Measurements from ENCODE around the gene MPRIP.

MPRIP gene

DNA sequence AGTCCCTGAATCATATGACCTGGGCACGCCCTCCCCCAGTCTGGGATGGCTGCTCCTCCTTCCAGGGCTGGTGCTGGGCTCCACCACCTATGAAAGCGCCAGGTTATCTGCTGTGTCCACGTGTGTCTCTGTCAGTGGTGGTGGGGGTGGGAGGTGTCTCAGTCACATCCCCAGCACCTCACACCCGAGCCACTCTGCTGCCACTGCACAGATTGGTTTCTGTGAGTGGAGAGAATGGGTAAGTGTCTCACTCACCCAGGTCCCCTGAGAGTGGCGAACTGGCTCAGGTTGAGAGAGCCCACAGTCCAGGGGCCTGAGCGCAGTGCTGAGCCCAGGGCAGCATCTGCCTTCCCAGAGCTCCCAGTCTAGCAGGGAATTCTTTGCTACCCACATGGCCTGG lies 84.9 kb downstream of the MPRIP start:
- no peak for DNase-seq (ENCODE audit: low spot score)

DNA sequence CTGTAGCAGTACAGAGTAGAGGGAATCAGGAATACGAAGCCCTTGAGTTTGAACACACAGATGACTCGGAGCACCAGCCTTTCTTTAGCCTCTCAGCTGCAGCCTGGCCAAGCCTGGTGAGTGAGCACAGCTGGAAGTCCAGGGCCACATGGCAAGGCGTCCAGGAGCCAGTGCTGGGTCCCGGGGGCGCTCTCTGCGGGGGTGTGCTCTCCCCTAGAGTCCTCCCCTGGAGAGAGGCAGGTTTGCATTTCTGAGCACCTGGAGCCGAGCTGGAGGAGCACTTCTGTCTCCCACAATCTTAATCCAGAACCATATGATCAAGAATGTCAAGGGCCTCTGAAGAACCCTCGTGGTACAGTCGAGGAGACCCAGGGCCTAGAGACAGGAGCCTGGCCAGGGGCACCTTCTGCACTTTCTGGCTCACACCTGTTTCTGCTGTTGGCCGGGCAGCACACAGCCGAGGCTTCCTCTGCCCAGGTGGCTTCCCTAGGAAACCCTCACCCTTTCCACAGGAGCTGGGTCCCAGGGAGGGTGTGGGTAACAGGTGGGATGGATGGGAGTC lies 85.6 kb downstream of the MPRIP start:
- no peak for DNase-seq (ENCODE audit: low spot score)

DNA sequence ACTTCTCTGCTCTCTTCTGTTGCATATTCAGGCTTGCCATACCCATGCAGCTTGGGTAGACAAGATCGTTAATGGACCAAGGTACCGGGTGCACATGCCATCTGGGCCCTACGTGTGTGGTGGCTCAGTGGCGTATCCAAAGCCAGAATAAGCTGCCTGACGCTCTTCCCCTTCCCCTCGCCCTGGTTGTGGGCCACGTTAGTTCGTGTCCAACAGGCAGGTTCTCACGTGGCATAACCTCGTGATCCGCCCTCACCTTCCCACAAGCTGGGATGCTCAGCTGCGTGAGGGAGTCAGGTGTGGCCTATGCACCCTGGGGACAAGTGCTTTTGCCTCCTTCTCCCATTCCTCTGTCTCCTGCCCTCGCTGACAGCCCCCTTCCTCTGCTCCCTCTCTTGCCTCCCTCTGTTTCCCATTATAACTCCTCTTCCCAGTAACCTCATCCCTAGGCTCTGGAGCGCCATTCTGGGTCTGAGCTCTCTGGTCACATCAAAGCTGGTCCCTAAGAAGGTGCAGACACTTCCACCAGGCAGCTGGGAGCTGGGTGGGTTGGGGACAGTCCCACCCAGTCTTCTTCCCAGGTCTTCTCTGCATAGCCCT lies 86.3 kb downstream of the MPRIP start:
- DNase-seq (ENCODE audit: low spot score), result no peak

DNA sequence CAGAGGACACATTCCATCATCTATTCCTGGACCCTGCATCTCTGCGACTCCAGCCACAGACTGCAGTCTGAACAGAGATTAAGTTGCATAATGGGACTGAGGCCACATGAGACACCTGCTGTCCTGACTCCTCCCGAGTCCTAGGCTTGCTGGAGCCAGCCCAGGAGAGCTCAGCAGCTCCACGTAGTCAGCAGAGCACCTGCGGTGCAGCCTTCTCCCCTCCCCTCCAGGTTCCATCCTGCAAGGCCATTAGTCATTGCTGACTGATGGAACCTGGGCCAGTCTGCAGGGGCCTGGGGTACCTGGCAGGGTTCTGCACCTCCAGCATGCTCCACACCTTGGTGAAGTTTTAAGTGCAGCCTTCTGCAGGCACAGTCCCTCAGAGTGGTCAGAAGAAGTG lies 87.2 kb downstream of the MPRIP start:
- DNase-seq (ENCODE audit: low spot score), result no peak

DNA sequence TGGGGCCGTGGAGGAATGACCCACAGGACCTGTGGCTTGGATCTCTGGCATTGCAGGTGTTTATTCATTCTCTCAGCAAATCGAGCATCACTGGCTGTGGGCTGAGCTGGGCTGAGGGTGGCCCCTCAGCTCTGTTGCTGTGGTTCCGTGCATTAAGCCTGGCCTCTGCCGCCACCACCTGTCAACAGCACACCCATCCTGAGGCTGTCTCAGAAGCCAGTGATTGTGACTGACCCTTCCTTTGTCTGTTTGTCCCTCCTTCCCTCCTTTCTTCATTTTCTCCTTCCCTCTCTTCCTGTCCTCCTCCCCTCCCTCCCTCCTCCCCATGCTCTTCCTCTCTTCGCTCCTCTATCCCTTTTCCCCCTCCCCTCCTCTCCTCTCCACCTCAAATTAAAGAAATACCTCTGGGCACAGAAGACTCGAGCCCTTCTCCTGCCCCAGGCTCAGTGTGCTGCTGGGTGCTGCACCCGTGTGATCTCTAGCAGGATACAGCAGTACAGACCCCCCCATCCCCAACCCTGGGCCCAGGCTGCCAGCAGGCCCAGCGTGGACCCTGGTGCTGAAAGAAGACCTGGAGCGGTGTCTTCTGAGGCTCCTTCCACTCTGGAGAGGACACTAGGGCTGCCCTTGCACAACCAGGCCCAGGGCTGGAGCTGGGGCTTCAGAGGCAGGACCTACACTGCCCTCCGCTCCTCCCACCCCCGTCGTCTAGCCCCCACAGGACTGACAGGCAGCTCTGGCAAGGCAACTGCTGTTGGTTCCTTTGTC lies 88.0 kb downstream of the MPRIP start:
- no peak for DNase-seq (ENCODE audit: low spot score)

DNA sequence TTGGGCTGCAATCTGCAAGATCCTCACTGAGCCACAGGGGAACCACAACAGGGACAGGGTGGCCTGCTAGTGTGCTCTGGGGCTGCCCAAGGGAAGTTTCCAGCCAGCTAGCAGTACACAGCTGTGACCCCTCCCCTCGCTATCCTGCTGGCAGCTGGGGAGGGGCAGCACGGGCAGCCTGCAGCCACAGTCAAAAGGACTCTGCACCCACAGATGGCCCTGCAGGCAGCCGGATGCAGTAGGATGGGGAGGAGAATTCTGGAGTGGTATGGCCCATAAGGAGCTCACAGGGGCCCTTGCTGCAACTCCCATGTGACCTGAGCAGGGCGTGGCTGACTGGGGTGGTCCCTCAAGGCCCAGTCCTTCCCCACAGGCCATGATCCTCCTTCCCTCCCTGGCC lies 89.6 kb downstream of the MPRIP start:
- no peak for DNase-seq (ENCODE audit: low spot score)

DNA sequence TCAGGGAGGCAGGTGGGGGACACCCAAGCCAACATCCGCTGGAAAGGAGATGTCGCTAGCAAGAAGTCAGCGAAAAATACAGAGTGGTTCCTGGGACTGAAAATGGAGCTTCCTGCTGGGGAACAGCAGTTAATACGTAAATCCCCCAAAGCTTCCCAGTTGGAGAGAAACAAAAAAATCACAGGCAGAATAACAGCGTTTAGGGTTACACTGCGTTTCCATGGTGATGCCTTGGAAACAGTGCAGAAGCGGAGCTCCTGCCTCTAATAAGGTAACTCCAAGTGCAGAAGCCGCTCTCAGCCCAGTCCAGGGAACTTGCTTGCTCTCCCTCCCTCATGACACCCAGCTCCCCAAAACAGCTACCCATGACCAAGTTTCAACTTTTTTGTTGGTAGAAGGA lies 90.5 kb downstream of the MPRIP start:
- DNase-seq (ENCODE audit: low spot score), result no peak

DNA sequence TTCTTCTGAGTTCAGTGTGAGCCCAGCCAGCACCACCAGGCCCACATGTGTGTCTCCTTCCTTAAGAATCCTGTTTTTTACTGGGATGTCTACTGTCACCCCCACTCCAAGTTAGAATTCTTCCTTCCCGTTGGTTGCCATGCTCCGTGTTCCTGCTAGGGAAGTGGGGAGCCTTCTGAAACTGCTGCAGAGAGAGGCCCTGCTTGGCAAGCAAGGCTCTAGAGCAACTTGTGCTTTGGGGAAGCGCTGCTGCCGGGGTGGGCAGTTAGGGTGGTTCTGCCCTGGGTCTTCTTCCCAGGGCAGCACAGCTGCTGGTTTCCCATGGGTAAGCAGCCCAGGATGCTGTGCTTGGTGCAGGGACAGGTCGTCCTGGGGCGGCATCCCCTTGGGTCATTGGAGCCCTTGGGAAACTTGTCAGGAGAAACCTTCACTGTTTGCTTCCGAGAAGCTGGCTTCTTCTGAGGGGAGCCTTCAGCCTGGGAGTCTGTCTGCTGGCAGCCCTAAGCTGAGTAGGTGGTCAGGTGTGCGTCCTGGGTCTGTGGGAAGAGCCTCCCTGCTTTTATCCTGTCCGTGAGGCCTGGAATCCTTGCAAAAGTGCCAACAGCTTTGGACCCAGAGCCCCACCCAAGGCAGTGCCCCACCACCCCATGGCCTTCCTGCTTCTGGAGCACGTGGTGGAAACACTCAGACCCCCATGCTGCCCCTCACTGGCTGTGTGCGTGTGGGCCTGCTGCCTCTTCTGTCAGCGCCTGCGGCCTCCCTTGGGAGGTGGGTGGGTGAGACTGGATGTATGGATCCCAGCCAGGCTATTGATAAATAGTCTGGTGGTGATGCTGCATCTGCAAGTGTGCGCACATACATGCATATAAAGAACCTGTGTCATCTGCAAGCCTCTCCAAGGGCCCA lies 92.0 kb downstream of the MPRIP start:
- DNase-seq (ENCODE audit: low spot score), result no peak

DNA sequence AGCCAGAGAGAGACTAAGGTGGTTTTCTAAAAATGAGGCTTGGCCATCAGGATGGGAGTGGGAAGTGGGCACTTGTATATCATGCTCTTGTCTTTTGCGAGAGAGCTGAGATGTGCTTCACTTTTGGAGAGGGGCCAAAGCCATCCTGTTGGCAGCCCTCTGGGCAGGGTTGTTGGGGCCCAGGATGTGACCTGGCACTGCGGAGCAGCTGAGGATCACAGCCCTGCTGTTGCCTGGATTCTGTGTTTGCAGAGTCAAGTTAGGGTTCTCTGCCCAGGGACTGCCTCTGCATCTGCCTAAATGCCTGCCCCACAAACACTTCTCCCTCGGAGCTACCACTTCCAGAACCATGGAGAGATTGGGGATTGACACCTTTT lies 92.7 kb downstream of the MPRIP start:
- no peak for DNase-seq (ENCODE audit: low spot score)

DNA sequence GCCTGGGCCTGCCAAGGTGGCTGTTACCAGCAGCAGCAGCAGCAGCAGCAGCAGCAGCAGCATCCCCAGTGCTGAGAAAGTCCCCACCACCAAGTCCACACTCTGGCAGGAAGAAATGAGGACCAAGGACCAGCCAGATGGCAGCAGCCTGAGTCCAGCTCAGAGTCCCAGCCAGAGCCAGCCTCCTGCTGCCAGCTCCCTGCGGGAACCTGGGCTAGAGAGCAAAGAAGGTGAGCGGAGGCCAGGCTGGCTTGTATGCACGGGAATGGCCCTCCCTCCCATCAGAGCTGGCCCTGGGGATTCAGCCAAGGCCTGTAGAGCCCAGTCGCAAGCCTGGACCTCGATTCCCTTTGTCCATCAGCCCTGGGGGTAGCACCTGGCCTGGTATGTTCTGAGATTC lies 94.0 kb downstream of the MPRIP start:
- DNase-seq (ENCODE audit: low spot score), result peak; percentile 45

DNA sequence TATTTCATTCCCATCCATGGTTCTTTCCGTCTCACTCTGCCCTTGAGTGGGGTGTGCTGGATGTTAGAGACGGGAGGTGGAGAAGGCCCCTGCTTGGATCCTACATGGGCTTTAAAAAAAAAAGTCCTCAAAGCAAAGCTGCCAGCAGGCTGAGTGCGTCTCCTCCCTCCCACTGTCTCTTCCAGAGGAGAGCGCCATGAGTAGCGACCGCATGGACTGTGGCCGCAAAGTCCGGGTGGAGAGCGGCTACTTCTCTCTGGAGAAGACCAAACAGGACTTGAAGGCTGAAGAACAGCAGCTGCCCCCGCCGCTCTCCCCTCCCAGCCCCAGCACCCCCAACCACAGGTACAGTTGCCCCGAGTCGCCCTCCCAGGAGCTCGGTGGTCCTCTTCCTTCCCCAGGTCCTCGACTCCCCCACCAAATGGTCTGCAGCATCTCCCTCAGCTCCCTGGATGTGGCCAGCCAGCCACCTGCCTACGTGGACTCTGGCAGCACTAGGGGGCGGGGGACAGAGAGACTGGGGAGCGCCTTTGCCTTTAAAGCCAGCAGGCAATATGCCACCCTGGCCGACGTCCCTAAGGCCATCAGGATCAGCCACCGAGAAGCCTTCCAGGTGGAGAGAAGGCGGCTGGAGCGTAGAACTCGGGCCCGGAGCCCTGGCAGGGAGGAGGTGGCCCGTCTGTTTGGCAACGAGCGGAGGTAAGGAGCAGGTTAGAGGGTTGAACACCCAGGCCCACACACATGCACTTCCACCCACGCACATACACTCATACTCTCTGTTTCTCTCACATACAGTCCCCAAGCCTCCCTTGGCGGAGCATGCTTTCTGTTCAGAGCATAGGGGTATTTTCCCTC lies 95.7 kb downstream of the MPRIP start:
- no peak for DNase-seq (ENCODE audit: low spot score)

DNA sequence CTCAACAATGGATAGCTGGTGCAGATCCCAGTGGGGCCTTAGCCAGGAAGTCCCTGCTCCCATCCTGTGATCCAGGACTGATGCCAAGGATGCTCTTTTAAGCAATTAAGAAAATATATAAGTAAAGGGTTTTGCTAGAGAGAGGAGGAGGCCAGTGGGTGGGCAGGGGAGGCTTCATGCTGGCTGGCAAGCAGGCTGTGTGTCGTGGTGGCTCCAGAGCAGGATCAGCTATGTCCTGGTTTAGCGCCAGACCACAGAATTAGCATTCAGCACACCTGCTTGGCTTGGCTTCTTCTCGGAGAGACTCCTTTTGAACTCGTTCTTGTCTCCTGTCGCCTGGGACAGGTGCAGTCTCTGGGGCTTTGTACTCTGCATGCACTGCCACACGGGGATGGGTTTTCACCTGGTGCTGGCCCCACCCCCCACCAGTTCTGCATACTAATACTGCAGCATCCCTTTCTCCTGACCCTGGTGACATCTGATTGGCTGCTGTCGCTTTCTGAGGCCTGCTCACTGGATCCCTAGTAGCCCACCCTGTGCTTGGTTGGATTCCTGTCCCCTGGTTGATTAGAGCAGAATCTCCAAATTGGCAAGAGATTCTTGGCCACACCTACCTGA lies 97.8 kb downstream of the MPRIP start:
- no peak for DNase-seq (ENCODE audit: low spot score)

DNA sequence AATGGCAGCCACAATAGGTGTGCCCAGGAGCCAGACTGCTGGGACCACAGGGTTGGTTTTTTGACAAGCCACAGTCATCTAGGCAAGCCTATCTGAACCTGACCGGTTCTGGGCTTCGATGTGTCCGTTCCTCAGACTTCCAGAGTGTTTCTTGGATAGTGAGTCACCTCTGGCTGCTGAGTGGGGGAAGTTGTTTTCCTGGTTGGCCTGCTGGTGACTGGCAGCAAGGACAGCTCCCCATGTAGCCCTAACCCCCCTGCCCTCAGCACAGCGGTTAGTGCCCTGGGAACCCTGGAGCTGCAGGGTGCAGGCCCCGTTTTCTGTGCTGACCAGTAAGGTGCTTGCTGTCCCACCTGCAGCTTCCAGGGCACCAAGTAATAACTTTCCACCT lies 98.3 kb downstream of the MPRIP start:
- no peak for DNase-seq (ENCODE audit: low spot score)

DNA sequence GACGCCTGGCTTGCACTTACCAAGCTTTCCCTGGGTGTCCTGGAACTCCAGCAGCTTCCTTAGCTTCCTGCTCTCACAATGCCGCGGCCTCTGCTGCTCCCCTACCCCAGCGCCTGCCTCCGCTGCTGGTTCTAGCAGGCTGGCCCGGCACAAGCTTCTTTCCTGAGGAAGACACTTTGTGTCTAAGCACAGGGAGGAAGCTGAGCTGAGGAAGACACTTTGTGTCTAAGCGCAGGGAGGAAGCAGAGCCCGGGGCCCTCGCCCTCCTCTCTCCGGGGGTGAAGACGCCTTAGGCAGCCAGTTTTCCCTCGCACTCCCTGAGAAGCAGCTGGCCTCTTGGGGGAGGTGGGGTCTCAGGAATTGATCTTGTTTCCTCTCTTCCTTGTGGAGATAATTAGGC lies 99.0 kb downstream of the MPRIP start:
- DNase-seq (ENCODE audit: low spot score), result no peak

DNA sequence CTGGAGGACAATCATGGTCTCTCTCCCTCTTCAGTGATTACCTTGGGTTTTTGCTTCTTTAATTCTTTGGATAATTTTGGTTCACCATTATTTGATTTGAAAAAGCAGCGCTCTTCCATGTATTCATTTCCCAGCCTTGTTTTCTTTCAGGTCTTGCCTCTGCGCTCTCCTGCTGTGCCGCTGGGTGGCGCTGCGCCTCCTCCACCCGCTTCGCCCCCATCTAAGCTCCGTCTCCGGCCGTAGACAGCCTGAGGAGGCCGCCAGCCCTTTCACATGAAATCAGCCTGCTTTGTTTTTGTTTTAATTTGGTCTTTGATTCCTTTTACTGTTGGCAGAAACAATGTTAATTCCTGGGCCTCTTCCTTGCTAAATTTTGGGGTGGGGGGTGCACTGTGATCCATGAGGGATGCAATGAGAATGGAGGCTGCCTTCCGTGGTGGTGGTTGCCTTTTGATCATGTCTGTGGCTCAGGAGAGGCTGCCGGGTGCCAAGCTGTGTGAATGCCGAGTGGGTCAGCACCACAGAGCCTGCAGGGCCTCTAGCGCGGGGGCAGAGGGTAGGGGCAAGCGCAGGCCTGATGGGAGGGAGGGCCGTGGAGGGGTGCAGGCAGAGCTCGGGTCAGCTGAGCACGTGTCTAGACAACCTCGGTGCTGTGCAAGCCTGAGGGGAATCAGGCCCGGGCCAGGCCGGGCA lies 99.7 kb downstream of the MPRIP start:
- DNase-seq (ENCODE audit: low spot score), result peak; percentile 75

DNA sequence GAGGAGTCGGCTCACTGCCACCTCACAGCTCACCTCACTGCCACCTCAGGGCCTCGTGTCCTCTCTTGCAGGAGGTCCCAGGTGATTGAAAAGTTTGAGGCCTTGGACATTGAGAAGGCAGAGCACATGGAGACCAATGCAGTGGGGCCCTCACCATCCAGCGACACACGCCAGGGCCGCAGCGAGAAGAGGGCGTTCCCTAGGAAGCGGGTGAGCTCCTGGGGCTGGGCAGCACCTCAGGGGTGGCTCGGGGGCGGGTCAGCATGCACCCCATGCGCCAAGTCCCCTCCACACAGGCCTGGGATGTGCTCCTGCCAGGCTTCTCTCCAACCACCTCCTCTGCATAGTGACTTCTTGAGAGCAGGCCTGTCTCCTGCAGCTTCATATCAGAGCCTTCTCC lies 100.3 kb downstream of the MPRIP start:
- DNase-seq (ENCODE audit: low spot score), result no peak

DNA sequence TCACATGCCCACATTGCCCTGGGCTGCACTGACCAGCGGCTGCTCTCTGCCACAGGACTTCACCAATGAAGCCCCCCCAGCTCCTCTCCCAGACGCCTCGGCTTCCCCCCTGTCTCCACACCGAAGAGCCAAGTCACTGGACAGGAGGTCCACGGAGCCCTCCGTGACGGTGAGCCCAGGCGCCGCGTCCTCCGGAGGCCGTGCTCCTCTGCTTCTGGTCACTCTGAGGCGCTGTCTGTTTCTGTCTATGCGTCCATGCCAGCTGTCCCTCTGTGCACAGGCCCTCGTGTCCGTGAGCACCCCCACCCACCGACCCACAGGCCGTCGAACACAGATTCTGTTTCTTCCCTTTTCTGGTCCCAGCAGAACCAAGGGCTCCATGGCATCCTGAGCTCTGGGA lies 101.2 kb downstream of the MPRIP start:
- no peak for DNase-seq (ENCODE audit: low spot score)

DNA sequence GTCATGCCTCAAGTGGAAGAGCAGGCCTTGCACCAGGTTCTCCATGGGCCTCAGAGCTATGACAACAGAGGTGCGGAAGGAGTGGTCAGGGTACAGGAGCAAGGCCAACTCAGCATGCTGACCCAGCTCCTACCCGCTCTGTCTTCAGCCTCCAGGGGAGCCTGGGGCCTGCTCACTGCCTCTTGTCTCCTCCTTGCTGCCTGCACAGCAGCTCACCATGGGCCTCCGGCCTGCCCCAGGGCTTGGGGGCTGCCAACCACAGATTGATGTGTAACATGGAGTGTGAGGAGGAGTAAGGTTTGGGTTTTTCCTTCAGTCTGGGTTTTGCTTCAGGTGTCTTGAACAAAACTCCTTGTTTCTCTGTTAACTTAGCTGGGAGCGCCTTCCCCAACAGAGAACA lies 101.8 kb downstream of the MPRIP start:
- DNase-seq (ENCODE audit: low spot score), result no peak

DNA sequence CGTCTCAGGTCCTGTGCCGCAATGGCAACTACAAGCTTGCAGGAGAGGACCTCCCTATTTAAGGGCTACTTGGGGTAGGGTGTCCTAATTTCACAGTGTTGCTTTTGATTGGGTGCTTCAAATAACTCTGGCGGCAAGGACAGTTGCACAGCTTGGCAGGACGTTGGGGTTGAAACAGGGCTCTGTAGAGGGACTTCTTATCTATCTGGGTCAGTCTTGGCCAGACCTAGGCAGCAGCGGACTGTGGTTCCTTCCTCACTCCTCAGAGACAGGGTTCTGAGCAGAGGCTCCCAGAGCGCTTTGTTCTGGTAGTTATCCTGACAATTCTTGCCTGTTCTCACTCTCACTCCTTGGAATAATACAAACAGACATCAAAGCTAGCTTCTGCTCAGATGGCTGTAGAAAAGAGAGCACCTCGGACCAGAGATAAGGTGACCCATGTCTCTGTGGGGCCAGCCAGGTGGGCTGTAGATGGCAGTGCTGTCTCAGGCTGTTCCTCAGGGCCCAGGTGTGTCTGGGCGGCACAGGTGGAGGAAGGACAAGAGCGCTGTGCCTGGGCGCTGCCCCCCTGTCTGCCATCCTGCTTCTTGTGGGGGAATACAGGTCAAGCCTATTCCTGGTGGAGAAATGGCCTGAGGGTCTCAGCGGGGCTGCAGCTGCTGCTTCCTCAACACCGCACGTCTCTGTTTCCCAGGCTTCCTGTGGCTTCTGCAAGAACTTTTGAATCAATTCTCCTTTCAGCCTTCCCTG lies 102.8 kb downstream of the MPRIP start:
- no peak for DNase-seq (ENCODE audit: low spot score)

DNA sequence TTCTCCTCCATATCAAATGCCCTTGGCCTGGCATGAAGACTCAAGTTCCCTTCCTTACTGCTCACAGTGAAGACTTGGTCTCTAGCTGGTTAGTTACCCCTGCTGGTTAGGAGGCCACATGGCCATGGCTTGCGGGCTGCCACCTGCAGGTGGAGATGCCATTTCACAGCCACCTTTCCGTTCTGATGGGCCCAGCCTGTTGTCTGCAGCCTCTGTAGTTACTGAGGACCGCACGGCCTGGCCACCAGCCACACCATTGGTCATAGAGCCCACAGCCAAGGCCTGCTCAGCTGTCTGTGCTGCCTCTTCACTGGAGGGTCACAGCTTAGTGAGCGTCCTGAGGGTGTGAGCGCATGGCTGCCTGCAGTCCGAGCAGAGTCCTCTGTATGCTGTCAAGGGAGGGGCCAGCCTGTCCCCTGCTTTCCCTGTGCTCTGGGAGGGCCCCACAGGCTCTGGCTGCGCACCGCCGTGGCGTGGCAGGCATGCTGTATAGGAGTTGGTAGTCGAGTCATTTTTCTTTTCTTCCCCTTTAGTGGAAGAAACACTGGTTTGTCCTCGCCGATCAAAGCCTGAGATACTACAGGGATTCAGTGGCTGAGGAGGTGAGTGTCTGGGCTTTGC lies 104.6 kb downstream of the MPRIP start:
- DNase-seq (ENCODE audit: low spot score), result no peak

Data from globus pallidus (tissue), 1 donor.